Adrenal gland (tissue), 12 donors: ENCODE measurements around the gene MAEA. TPM values are rescaled to one million over a fixed set of nuclear protein-coding genes. Genes with fewer than 3 reads are reported as not detected.

Experiments used
- DNase-seq, 7 donors: peaks; one replicate each; pipeline ENCODE4 v3.0.0-alpha.2; 2019 to 2020
- H3K27ac ChIP-seq, 5 donors: fragments of 200-600 bp; sonication (generic) in 4 of 5; 1 replicate in 3 of 5; 2 replicates in 2 of 5; pipeline versions ENCODE4 v1.5.1 to v1.8.0; 2016 to 2020; ENCODE audit warnings: mild to moderate bottlenecking in 1 of 5
- H3K27me3 ChIP-seq: fragments of 200-600 bp; 2 replicates; pipeline ENCODE4 v1.8.0; 2021
- H3K36me3 ChIP-seq, 2 donors: fragments of 200-600 bp; replicated peaks in 1 of 2; 1 replicate in 1 of 2; 2 replicates in 1 of 2; pipeline versions ENCODE4 v1.5.1 to v1.8.0; 2018 to 2022
- H3K4me1 ChIP-seq, 2 donors: fragments of 200-600 bp; replicated peaks in 1 of 2; 1 replicate in 1 of 2; 2 replicates in 1 of 2; pipeline versions ENCODE4 v1.5.1 to v1.8.0; 2018 to 2021
- H3K4me3 ChIP-seq, 4 donors: fragments of 200-600 bp; sonication (generic) in 3 of 4; one replicate each; pipeline ENCODE4 v1.5.1; 2016 to 2018
- H3K9me3 ChIP-seq, 3 donors: fragments of 200-600 bp; sonication (generic) in 1 of 3; replicated peaks in 1 of 3; 1 replicate in 2 of 3; 2 replicates in 1 of 3; pipeline versions ENCODE4 v1.5.1 to v1.8.0; 2016 to 2021
- POLR2A ChIP-seq, 2 donors: fragments of 450-650 bp; IDR thresholded peaks; one replicate each; pipeline ENCODE4 v1.6.1; 2017; ENCODE audit warnings: antibody characterized with exemption in 2 of 2, mild to moderate bottlenecking in 2 of 2, moderate library complexity in 1 of 2
- WGBS, 4 donors: extraction: QIAGEN DNeasy Blood & Tissue Kit in 2 of 4; methylation state at CpG; one replicate each; pipeline versions ENCODE4 v1.1.5 to v1.1.7; 2013 to 2017; 5-methylcytosine and 5-hydroxymethylcytosine counted together
- intact Hi-C, 2 donors: fragments of 100-400 bp; cut with DNase I; formaldehyde crosslinking; loops; one replicate each; pipeline versions ENCODE4 v1.14.1 to v1.15.0; 2022 to 2023
- polyA plus RNA-seq, 3 donors: library from polyadenylated mRNA; stranded (reverse); fragments of 200-250 nt in 2 of 3; fragments of 350-450 nt in 1 of 3; fragmentation: Illumina TruSeq in 1 of 3; extraction: RNeasy Lipid Tissue Mini Kit (QIAGEN cat#74804) in 1 of 3; gene quantifications; one replicate each; pipeline ENCODE4 v1.2.3, GENCODE V29; 2013 to 2014
- total RNA-seq, 9 donors: library from RNA; depleted of rRNA in 4 of 9; stranded (reverse); fragments of >200 nt in 4 of 9; fragments of 120-200 nt in 1 of 9; fragmentation: NEBNext Ultra II Directional in 1 of 9; extraction: Animal tissue kit (Norgen Biotek cat#: 25700) in 1 of 9; gene quantifications; one replicate each; pipeline versions ENCODE4 v1.1.0 to v1.2.4, GENCODE V29; 2013 to 2023
- TF ChIP-seq, protein P1 (sequence below), 6 experiments: fragments of 450-650 bp in 4 of 6; fragments of 200-600 bp in 2 of 6; sonication (generic) in 1 of 6; IDR thresholded peaks; 1 replicate in 5 of 6; 2 replicates in 1 of 6; pipeline versions ENCODE4 v1.5.1 to v1.8.0; 2016 to 2021; ENCODE audit warnings: antibody characterized with exemption in 6 of 6, mild to moderate bottlenecking in 2 of 6, moderate library complexity in 1 of 6
- donor health status: healthy with polysubstance abuse.
- donor health status: Bipolar disorder and iron deficiency.
- donor health status: DM: yes; HTN: yes; CAD: no.
- donor health status: DM: no; HTN: no; CAD: no.
- donor health status: DM: no; HTN: no; CAD: no.
- donor health status: DM: yes; HTN: yes; CAD: no.

MAEA gene
- total and polyA plus RNA-seq, 12 donors, result 35.6 to 103 (median 75.1) TPM

DNA sequence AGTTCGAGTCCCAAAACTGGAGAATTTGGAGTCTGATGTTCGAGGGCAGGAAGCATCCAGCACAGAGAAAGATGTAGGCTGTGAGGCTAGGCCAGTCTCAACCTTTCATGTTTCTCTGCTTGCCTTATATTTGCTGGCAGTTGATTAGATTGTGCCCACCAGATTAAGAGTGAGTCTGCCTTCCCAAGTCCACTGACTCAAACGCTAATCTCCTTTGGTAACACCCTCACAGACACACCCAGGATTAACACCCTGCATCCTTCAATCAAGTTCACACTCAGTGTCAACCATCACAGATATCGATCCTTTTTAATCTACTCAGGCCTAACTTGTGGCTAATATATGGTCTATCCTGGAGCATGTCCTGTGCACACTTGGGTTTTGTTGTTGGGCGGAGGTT is 18.0 kb upstream of the MAEA start:
- no peak overlapping the region for H3K27ac ChIP-seq
- no peaks in the 10 kb centered on the region for H3K36me3 ChIP-seq
- no peaks in the 10 kb centered on the region for H3K9me3 ChIP-seq
- WGBS, 4 donors, result 91 to 97% (median 96%) methylated on average over 5 of the region's 5 CpGs
- intact Hi-C loops, result no loop called here
- no peak for TF ChIP-seq POLR2A (IDR thresholded peaks at IDR 0.05)
- TF ChIP-seq, protein P1, sequence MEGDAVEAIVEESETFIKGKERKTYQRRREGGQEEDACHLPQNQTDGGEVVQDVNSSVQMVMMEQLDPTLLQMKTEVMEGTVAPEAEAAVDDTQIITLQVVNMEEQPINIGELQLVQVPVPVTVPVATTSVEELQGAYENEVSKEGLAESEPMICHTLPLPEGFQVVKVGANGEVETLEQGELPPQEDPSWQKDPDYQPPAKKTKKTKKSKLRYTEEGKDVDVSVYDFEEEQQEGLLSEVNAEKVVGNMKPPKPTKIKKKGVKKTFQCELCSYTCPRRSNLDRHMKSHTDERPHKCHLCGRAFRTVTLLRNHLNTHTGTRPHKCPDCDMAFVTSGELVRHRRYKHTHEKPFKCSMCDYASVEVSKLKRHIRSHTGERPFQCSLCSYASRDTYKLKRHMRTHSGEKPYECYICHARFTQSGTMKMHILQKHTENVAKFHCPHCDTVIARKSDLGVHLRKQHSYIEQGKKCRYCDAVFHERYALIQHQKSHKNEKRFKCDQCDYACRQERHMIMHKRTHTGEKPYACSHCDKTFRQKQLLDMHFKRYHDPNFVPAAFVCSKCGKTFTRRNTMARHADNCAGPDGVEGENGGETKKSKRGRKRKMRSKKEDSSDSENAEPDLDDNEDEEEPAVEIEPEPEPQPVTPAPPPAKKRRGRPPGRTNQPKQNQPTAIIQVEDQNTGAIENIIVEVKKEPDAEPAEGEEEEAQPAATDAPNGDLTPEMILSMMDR (IDR thresholded peaks at IDR 0.05), result no peak
- no peak overlapping the region for H3K4me3 ChIP-seq
- H3K4me1 ChIP-seq, result no peaks in the 10 kb centered on the region
- H3K27me3 ChIP-seq, result no peaks in the 10 kb centered on the region
- no peak for DNase-seq

GRCh38 chr4:1274871-1275270 is 14.8 kb upstream of the MAEA start:
- Histone ChIP-seq H3K4me3 (no peak overlapping the region), H3K9me3 (no peaks in the 10 kb centered on the region), H3K27ac (peak overlapping the region in 1 of 5 donors; percentile 40), H3K36me3 (no peaks in the 10 kb centered on the region), H3K27me3 (no peaks in the 10 kb centered on the region), H3K4me1 (no peaks in the 10 kb centered on the region)
- intact Hi-C loops, result no loop called here
- 71 to 85% (median 74%) methylated on average over 9 of the region's 9 CpGs for WGBS, 4 donors
- TF ChIP-seq POLR2A (IDR thresholded peaks at IDR 0.05), result no peak
- no peak for DNase-seq

- 68 to 85% (median 81%) methylated on average over 2 of the region's 2 CpGs for WGBS, 4 donors
- DNase-seq, result no peak
- H3K27me3 ChIP-seq, result no peaks in the 10 kb centered on the region
- no peaks in the 10 kb centered on the region for H3K4me1 ChIP-seq
- intact Hi-C loops, result no loop called here
- H3K4me3 ChIP-seq, result no peak overlapping the region
- H3K9me3 ChIP-seq, result no peaks in the 10 kb centered on the region
- TF ChIP-seq, protein P1 (IDR thresholded peaks at IDR 0.05), result no peak
- TF ChIP-seq POLR2A (IDR thresholded peaks at IDR 0.05), result no peak
- H3K27ac ChIP-seq, result no peak overlapping the region
- no peaks in the 10 kb centered on the region for H3K36me3 ChIP-seq
Observed at GRCh38 chr4:1276984-1277383, 12.7 kb upstream of the MAEA start.

- Histone ChIP-seq H3K36me3 (no peaks in the 10 kb centered on the region), H3K9me3 (no peaks in the 10 kb centered on the region), H3K27ac (no peak overlapping the region), H3K27me3 (no peaks in the 10 kb centered on the region), H3K4me3 (no peak overlapping the region), H3K4me1 (no peaks in the 10 kb centered on the region)
- peak in 1 of 7 donors; percentile 17 for DNase-seq
- TF ChIP-seq, protein P1 (IDR thresholded peaks at IDR 0.05), result peak in 3 of 6 experiments; percentile 30 to 43 (median 39)
- TF ChIP-seq POLR2A (IDR thresholded peaks at IDR 0.05), result no peak
- WGBS, 4 donors, result 75 to 79% (median 78%) methylated on average over 15 of the region's 15 CpGs
- intact Hi-C loops, result no loop called here
Observed at GRCh38 chr4:1277667-1278665, 11.7 kb upstream of the MAEA start.
